Muscle layer of colon (tissue), 2 donors: Measurements from ENCODE around the gene KCNQ1OT1.

Experiments used
- H3K27ac ChIP-seq: one replicate; pipeline ENCODE4 v1.7.0; 2013; ENCODE audit warnings: low read depth, mild to moderate bottlenecking, low read length, moderate library complexity
- H3K27me3 ChIP-seq, 2 donors: one replicate each; pipeline ENCODE4 v1.7.0; 2013; ENCODE audit warnings: low read length in 2 of 2, mild to moderate bottlenecking in 2 of 2; ENCODE audit not compliant: insufficient read depth in 2 of 2, control insufficient read depth in 1 of 2
- H3K36me3 ChIP-seq: one replicate; pipeline ENCODE4 v1.7.0; 2013; ENCODE audit warnings: mild to moderate bottlenecking, low read length; ENCODE audit not compliant: insufficient read depth
- H3K4me1 ChIP-seq: one replicate; pipeline ENCODE4 v1.7.0; 2013; ENCODE audit warnings: mild to moderate bottlenecking, low read length; ENCODE audit not compliant: insufficient read depth
- H3K4me3 ChIP-seq, 2 donors: one replicate each; pipeline ENCODE4 v1.7.0; 2013; ENCODE audit warnings: low read length in 2 of 2, low read depth in 1 of 2, mild to moderate bottlenecking in 1 of 2, moderate library complexity in 1 of 2
- H3K9ac ChIP-seq: one replicate; pipeline ENCODE4 v1.7.0; 2013; ENCODE audit warnings: low read length
- H3K9me3 ChIP-seq: one replicate; pipeline ENCODE4 v1.7.0; 2013; ENCODE audit warnings: mild to moderate bottlenecking, low read length
- donor health status: abdominal sarcoma.
- donor health status: Adenocarcinoma of cecum.

KCNQ1OT1 gene

DNA sequence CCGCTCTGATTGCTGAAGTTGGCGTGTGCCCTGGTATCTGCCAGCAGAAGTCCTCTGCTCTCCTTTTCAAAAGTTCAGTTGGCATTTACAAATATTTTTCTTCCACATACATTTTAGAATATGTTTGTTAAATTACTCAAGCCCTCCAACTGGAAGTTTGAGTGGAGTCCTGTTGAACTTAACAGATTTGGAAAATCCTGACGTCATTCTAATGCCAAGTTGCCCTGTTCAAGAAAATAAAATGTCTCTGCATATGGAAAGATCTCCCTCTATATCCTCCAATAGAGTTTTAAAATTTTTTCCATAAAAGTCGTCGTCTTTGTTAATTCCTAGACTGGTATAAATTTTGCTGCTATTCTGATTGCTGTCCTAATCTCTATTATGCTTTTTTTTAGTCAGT lies 3.3 kb downstream of the KCNQ1OT1 start:
- H3K4me1 ChIP-seq, result peaks cover 28% of the 10 kb centered on the region
- H3K9me3 ChIP-seq, result no peaks in the 10 kb centered on the region
- H3K27me3 ChIP-seq, result no peaks in the 10 kb centered on the region
- H3K4me3 ChIP-seq, result no peak overlapping the region
- H3K27ac ChIP-seq, result no peak overlapping the region
- H3K9ac ChIP-seq, result no peak overlapping the region
- no peaks in the 10 kb centered on the region for H3K36me3 ChIP-seq

- H3K4me3 ChIP-seq, result no peak overlapping the region
- H3K27me3 ChIP-seq, result no peaks in the 10 kb centered on the region
- peaks cover 28% of the 10 kb centered on the region for H3K4me1 ChIP-seq
- H3K27ac ChIP-seq, result no peak overlapping the region
- H3K9ac ChIP-seq, result no peak overlapping the region
- H3K36me3 ChIP-seq, result no peaks in the 10 kb centered on the region
- H3K9me3 ChIP-seq, result no peaks in the 10 kb centered on the region
These were observed 4.5 kb downstream of the KCNQ1OT1 start for GRCh38 chr11:2694995-2695939.

DNA sequence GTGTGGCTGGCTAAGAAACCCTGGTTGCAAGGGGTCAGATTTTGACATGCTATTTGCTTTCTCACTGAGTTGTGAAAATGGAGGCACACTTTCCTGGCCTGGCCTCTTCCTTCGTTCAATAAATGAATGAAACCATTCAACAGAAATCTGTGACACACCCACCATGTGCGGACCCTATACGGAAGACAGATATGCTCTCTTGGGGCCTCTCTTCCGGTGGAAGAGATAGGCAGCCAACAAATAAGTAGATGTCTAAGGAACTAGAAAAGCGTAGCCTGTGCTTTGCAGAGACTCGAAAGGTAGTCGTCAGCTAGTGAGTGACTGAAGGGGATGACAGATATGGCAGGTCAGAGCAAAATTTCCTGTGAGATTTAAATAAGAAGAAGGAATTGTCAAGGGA lies 5.3 kb downstream of the KCNQ1OT1 start:
- H3K9ac ChIP-seq, result no peak overlapping the region
- no peaks in the 10 kb centered on the region for H3K9me3 ChIP-seq
- H3K27me3 ChIP-seq, result no peaks in the 10 kb centered on the region
- H3K4me1 ChIP-seq, result peaks cover 28% of the 10 kb centered on the region
- H3K36me3 ChIP-seq, result no peaks in the 10 kb centered on the region
- H3K4me3 ChIP-seq, result no peak overlapping the region
- H3K27ac ChIP-seq, result no peak overlapping the region

- peaks cover 29% of the 10 kb centered on the region for H3K4me1 ChIP-seq
- no peak overlapping the region for H3K27ac ChIP-seq
- H3K36me3 ChIP-seq, result no peaks in the 10 kb centered on the region
- no peak overlapping the region for H3K4me3 ChIP-seq
- no peaks in the 10 kb centered on the region for H3K27me3 ChIP-seq
- no peaks in the 10 kb centered on the region for H3K9me3 ChIP-seq
- H3K9ac ChIP-seq, result no peak overlapping the region
These were observed 6.2 kb downstream of the KCNQ1OT1 start for GRCh38 chr11:2693271-2694261.

GRCh38 chr11:2691991-2692875 lies 7.6 kb downstream of the KCNQ1OT1 start:
- Histone ChIP-seq H3K4me3 (no peak overlapping the region), H3K36me3 (no peaks in the 10 kb centered on the region), H3K9ac (no peak overlapping the region), H3K9me3 (no peaks in the 10 kb centered on the region), H3K27me3 (no peaks in the 10 kb centered on the region), H3K4me1 (peaks cover 35% of the 10 kb centered on the region), H3K27ac (no peak overlapping the region)

GRCh38 chr11:2691355-2691761 lies 8.4 kb downstream of the KCNQ1OT1 start:
- peaks cover 35% of the 10 kb centered on the region for H3K4me1 ChIP-seq
- H3K4me3 ChIP-seq, result no peak overlapping the region
- H3K36me3 ChIP-seq, result no peaks in the 10 kb centered on the region
- H3K9ac ChIP-seq, result no peak overlapping the region
- no peaks in the 10 kb centered on the region for H3K27me3 ChIP-seq
- no peaks in the 10 kb centered on the region for H3K9me3 ChIP-seq
- H3K27ac ChIP-seq, result no peak overlapping the region

DNA sequence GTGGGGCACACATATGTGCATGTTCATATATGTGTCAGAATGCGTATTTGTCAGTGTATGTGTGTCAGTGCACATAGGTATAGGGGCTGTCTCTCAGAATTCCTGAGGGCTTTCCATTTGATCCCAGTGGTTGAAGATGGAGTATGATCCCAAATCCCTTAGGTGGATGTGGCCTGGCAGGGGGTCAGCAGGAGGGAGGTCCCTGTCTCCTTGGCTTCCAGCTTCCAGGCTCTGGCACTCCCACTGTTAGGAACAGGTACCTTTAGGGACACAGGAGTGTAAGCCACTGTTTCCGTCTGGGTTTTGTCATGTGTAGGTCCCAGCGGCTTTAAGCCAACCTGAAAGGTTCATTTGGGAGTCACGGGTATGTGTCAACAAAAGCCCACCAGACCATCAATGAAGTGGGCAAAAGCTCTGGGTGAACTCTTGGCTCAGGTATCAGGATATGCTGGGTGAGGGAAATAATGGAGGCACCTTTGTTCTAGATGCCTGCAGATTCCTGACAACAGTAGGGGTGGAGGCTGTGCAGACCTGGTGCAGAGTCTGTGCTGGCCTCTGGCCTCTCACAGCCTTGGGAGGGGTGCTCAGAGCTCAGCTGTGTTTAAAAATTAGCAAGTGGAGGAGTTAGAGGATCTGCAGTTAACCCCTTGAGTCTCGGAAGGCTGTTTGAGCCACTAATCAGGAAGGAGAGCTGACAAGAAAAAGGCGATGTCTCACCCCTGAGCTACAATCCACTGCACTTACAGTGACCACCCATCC lies 9.0 kb downstream of the KCNQ1OT1 start:
- Histone ChIP-seq H3K4me3 (no peak overlapping the region), H3K27me3 (no peaks in the 10 kb centered on the region), H3K27ac (no peak overlapping the region), H3K4me1 (peaks cover 32% of the 10 kb centered on the region), H3K9ac (no peak overlapping the region), H3K36me3 (no peaks in the 10 kb centered on the region), H3K9me3 (no peaks in the 10 kb centered on the region)

- no peaks in the 10 kb centered on the region for H3K27me3 ChIP-seq
- no peaks in the 10 kb centered on the region for H3K9me3 ChIP-seq
- peaks cover 32% of the 10 kb centered on the region for H3K4me1 ChIP-seq
- H3K27ac ChIP-seq, result no peak overlapping the region
- no peak overlapping the region for H3K9ac ChIP-seq
- H3K4me3 ChIP-seq, result no peak overlapping the region
- H3K36me3 ChIP-seq, result no peaks in the 10 kb centered on the region
These were observed 9.9 kb downstream of the KCNQ1OT1 start for GRCh38 chr11:2689651-2690575.

GRCh38 chr11:2688381-2689231 lies 11.2 kb downstream of the KCNQ1OT1 start:
- H3K27ac ChIP-seq, result no peak overlapping the region
- no peak overlapping the region for H3K9ac ChIP-seq
- no peaks in the 10 kb centered on the region for H3K9me3 ChIP-seq
- H3K4me1 ChIP-seq, result peaks cover 23% of the 10 kb centered on the region
- H3K27me3 ChIP-seq, result no peaks in the 10 kb centered on the region
- H3K4me3 ChIP-seq, result no peak overlapping the region
- no peaks in the 10 kb centered on the region for H3K36me3 ChIP-seq
